Coronary artery (tissue), 2 donors: ENCODE measurements around the gene HRC.
A peak's percentile ranks its signal among the peaks of the same experiment; 100 is the strongest.

Experiments
- DNase-seq: peaks from one replicate; pipeline ENCODE4 v3.0.0-alpha.2; 2017; ENCODE audit warnings: low spot score
- H3K27ac ChIP-seq, 2 donors: fragments of 200-600 bp; sonication (generic); one replicate each; pipeline ENCODE4 v1.5.1; 2016 to 2019
- H3K4me3 ChIP-seq: fragments of 200-600 bp; sonication (generic); 2 replicates; pipeline ENCODE4 v1.5.1; 2016; ENCODE audit warnings: mild to moderate bottlenecking, moderate library complexity
- CTCF ChIP-seq: fragments of 200-600 bp; sonication (generic); IDR thresholded peaks from one replicate; pipeline ENCODE4 v1.5.1; 2019; ENCODE audit warnings: antibody characterized with exemption

Gene HRC

GRCh38 chr19:49118565-49119410 is 36.4 kb downstream of the HRC start, which contains the start of gene C19orf73:
Gene C19orf73, minus strand, starts transcription at chr19:49119143. Its CDS starts 121 bp downstream, at chr19:49119022.
- no peak for TF ChIP-seq CTCF
- DNase-seq = peak; percentile 94
- Histone ChIP-seq H3K4me3 (peak within 1 kb of the TSS; percentile 95), H3K27ac (peak within 1 kb of the TSS; percentile 80 to 100)

GRCh38 chr19:49117677-49118564 is 37.3 kb downstream of the HRC start:
- no peak for DNase-seq
- no peak for TF ChIP-seq CTCF
- peak overlapping the region; percentile 80 to 100 for H3K27ac ChIP-seq
- peak overlapping the region; percentile 95 for H3K4me3 ChIP-seq

GRCh38 chr19:49116544-49116943 is 38.7 kb downstream of the HRC start:
- no peak overlapping the region for H3K4me3 ChIP-seq
- TF ChIP-seq CTCF = no peak
- no peak for DNase-seq
- H3K27ac ChIP-seq = no peak overlapping the region

GRCh38 chr19:49114630-49115363 is 40.4 kb downstream of the HRC start:
- DNase-seq = no peak
- TF ChIP-seq CTCF = no peak
- peak overlapping the region; percentile 89 to 91 for H3K27ac ChIP-seq
- peak overlapping the region; percentile 86 for H3K4me3 ChIP-seq

- peak within 1 kb of the TSS; percentile 86 for H3K4me3 ChIP-seq
- peak within 1 kb of the TSS; percentile 89 to 91 for H3K27ac ChIP-seq
- no peak for TF ChIP-seq CTCF
- no peak for DNase-seq
These were observed 41.2 kb downstream of the HRC start, which contains the start of gene LIN7B for GRCh38 chr19:49113762-49114629. Gene LIN7B, plus strand, starts transcription at chr19:49114370. Its CDS starts 35 bp downstream, at chr19:49114405.
